ENCODE data around the gene GNAZ. TPM values are rescaled to one million over a fixed set of nuclear protein-coding genes. Genes with fewer than 3 reads are reported as not detected.
A peak's percentile ranks its signal among the peaks of the same experiment; 100 is the strongest.

Gene GNAZ
- polyA plus RNA-seq, 2 of the 4 experiments (the other 2 are of a cell fraction): 1.9 to 2.5 TPM

DNA sequence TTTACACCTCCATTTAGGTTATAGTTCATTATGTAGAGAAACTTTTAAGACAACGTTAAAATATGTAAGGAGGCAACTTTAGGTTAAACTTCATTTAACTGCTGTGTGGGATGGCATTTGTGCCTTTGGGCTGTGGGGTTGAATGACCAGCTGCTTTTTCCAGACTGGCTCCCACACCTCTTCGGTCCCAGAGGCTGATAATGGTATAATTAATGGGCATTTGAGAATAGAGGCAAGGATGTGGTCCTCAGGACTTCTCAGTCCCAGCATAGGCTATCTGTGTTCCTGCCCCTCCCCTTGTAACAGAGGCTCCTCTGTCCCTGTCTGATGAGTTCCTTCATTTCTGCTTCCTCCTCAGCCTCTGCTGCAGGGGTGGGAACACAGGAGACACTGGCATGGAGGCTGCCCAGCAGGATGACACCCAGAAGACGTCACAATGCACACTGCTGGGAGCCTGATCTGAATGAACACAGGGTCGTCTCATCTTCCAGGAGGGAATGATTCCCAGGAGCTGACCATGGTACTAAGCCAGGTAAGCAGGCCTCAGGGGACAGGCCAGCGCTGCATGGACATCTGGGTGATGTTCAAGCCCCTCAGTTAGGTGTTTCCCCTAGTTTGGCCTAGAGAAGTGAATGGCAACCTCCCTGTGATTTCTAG lies 17.1 kb upstream of the GNAZ start:
- 6% methylated on average over 4 of the region's 5 CpGs for WGBS (ENCODE audit: missing lambda C conversion rate)
- no peak for DNase-seq (ENCODE audit: low read depth in 1 of 2, low spot score in 1 of 2)
- TF ChIP-seq, protein P1, sequence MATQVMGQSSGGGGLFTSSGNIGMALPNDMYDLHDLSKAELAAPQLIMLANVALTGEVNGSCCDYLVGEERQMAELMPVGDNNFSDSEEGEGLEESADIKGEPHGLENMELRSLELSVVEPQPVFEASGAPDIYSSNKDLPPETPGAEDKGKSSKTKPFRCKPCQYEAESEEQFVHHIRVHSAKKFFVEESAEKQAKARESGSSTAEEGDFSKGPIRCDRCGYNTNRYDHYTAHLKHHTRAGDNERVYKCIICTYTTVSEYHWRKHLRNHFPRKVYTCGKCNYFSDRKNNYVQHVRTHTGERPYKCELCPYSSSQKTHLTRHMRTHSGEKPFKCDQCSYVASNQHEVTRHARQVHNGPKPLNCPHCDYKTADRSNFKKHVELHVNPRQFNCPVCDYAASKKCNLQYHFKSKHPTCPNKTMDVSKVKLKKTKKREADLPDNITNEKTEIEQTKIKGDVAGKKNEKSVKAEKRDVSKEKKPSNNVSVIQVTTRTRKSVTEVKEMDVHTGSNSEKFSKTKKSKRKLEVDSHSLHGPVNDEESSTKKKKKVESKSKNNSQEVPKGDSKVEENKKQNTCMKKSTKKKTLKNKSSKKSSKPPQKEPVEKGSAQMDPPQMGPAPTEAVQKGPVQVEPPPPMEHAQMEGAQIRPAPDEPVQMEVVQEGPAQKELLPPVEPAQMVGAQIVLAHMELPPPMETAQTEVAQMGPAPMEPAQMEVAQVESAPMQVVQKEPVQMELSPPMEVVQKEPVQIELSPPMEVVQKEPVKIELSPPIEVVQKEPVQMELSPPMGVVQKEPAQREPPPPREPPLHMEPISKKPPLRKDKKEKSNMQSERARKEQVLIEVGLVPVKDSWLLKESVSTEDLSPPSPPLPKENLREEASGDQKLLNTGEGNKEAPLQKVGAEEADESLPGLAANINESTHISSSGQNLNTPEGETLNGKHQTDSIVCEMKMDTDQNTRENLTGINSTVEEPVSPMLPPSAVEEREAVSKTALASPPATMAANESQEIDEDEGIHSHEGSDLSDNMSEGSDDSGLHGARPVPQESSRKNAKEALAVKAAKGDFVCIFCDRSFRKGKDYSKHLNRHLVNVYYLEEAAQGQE (IDR thresholded peaks at IDR 0.05): peak; percentile 41; the same call in 1 of the 2 replicates
- TF ChIP-seq BHLHE40 (IDR thresholded peaks at IDR 0.05; ENCODE audit: low read depth, low read length): no peak
- TF ChIP-seq, protein P2, sequence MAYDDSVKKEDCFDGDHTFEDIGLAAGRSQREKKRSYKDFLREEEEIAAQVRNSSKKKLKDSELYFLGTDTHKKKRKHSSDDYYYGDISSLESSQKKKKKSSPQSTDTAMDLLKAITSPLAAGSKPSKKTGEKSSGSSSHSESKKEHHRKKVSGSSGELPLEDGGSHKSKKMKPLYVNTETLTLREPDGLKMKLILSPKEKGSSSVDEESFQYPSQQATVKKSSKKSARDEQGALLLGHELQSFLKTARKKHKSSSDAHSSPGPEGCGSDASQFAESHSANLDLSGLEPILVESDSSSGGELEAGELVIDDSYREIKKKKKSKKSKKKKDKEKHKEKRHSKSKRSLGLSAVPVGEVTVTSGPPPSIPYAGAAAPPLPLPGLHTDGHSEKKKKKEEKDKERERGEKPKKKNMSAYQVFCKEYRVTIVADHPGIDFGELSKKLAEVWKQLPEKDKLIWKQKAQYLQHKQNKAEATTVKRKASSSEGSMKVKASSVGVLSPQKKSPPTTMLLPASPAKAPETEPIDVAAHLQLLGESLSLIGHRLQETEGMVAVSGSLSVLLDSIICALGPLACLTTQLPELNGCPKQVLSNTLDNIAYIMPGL (CRISPR knock-in tag; IDR thresholded peaks at IDR 0.05; ENCODE audit: borderline replicate concordance): no peak
- ATAC-seq: no peak
- ChIA-PET POLR2A (no interaction called here), CTCF (no interaction called here)
- Histone ChIP-seq H3K4me1 (no peaks in the 10 kb centered on the region), H3K9me3 (no peaks in the 10 kb centered on the region), H3K4me2 (no peak overlapping the region), H3K4me3 (no peak overlapping the region), H3K27ac (no peak overlapping the region)
- no peak for FAIRE-seq

DNA sequence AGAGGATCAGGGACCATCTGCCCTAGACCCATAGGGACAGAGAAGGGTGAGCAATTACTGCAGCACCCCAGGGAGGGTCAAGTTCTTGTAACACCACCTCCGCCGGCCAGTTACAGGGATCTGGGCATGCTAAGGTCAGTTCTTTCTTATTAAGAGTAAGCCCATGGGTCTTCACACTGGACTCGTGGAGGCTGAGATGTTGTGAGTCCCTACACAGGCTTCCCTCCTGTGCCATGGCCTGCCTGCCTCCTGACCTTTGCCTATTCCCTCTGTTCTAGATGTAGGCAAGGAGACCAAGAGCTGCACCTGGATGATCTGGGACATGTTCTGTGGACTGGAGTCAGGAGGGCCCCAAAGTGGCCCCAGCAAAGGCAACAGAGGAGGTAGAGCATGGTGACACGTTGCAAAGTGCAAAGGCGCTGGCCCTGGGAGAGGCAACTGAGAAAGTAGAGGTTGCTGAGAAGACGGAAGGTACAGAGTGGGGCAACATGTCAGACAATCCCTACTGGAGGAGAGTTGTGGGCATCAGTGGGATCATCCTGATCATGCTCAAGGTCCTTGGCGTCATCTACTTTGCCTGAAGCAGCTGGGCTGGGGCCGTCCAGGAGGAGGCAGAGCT lies 16.3 kb upstream of the GNAZ start:
- WGBS (ENCODE audit: missing lambda C conversion rate): 46% methylated on average over 8 of the region's 8 CpGs
- ATAC-seq: no peak
- no peak for DNase-seq (ENCODE audit: low read depth in 1 of 2, low spot score in 1 of 2)
- Histone ChIP-seq H3K9me3 (no peaks in the 10 kb centered on the region), H3K4me3 (no peak overlapping the region), H3K4me2 (no peak overlapping the region), H3K4me1 (no peaks in the 10 kb centered on the region), H3K27ac (no peak overlapping the region)
- CTCF ChIA-PET: no interaction called here
- TF ChIP-seq POLR2A (IDR thresholded peaks at IDR 0.05; ENCODE audit: low read length): no peak
- TF ChIP-seq, protein P3, sequence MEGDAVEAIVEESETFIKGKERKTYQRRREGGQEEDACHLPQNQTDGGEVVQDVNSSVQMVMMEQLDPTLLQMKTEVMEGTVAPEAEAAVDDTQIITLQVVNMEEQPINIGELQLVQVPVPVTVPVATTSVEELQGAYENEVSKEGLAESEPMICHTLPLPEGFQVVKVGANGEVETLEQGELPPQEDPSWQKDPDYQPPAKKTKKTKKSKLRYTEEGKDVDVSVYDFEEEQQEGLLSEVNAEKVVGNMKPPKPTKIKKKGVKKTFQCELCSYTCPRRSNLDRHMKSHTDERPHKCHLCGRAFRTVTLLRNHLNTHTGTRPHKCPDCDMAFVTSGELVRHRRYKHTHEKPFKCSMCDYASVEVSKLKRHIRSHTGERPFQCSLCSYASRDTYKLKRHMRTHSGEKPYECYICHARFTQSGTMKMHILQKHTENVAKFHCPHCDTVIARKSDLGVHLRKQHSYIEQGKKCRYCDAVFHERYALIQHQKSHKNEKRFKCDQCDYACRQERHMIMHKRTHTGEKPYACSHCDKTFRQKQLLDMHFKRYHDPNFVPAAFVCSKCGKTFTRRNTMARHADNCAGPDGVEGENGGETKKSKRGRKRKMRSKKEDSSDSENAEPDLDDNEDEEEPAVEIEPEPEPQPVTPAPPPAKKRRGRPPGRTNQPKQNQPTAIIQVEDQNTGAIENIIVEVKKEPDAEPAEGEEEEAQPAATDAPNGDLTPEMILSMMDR (IDR thresholded peaks at IDR 0.05): no peak
- no peak for TF ChIP-seq NPAS2 (CRISPR knock-in tag; IDR thresholded peaks at IDR 0.05; ENCODE audit: borderline replicate concordance)
- no peak for TF ChIP-seq MAFK (IDR thresholded peaks at IDR 0.05; ENCODE audit: partially characterized antibody)
- no peak for TF ChIP-seq EP300 (IDR thresholded peaks at IDR 0.05)
- no peak for TF ChIP-seq CBX2 (IDR thresholded peaks at IDR 0.05; ENCODE audit: borderline replicate concordance, low read depth)
- no peak for FAIRE-seq
- POLR2A ChIA-PET: no interaction called here

DNA sequence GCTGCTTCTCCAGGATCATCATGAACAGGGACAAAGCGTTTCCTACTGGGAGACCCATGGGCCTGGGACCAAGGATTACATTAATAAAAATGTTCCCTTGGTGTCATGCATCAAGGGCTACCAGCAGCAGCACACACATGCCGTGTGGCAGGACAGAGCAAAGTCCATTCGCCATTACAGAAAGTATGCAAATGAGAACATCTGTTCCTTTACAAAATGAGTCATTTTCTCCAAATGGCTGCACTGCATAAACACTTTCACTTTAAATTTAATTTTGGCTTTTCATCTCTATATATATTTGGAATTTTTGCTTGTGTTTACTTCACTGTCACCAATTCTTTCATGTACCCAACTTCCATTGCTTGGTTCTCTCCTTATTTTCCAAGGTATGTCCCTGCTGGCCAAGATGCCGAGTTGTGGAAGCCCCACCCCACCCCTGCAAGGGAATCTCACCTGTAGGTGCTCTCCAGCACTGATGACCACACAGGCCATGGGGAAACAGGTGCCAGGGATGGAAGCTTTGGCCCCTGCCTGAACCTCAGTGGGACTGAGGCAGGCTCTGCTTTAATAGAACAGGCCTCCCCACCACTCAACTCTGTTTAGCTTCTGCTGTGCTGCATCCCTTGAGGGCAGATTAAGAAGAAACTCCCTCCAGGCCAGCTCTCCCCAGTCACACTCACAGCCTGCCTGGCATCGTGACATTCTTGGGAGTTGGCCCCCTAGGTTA lies 15.6 kb upstream of the GNAZ start:
- CTCF ChIA-PET: no interaction called here
- 21% methylated on average over 5 of the region's 5 CpGs for WGBS (ENCODE audit: missing lambda C conversion rate)
- no peak overlapping the region for H3K4me2 ChIP-seq
- POLR2A ChIA-PET: no interaction called here
- FAIRE-seq: no peak
- no peak for DNase-seq (ENCODE audit: low read depth in 1 of 2, low spot score in 1 of 2)
- H3K27ac ChIP-seq: no peak overlapping the region
- no peak for TF ChIP-seq NPAS2 (CRISPR knock-in tag; IDR thresholded peaks at IDR 0.05; ENCODE audit: borderline replicate concordance)
- H3K4me3 ChIP-seq: no peak overlapping the region
- ATAC-seq: no peak
- H3K9me3 ChIP-seq: no peaks in the 10 kb centered on the region
- no peaks in the 10 kb centered on the region for H3K4me1 ChIP-seq

Measured in A549 (cell line).